ENCODE data around the gene FFAR4.

DNA sequence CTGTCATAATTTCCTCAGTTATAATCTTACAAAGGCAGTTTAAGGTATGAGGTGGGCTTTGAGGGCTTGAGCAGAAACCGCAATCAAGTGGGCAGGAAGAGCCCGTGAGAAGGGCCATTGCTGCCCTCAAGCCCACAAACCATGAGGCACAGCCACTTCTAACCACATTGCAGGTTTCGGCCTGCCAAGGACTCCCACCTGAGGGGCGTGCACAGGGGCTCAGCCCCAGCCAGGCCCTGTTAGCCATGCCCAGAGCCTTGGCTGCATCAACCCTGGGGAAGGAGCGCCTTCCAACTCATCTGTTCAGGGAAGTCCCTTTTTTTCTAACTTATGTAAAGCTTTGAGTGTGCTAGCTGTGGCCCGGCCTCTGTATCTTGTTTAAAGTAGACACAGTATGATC is 5.9 kb upstream of the FFAR4 start:
- TF ChIP-seq, protein P1, sequence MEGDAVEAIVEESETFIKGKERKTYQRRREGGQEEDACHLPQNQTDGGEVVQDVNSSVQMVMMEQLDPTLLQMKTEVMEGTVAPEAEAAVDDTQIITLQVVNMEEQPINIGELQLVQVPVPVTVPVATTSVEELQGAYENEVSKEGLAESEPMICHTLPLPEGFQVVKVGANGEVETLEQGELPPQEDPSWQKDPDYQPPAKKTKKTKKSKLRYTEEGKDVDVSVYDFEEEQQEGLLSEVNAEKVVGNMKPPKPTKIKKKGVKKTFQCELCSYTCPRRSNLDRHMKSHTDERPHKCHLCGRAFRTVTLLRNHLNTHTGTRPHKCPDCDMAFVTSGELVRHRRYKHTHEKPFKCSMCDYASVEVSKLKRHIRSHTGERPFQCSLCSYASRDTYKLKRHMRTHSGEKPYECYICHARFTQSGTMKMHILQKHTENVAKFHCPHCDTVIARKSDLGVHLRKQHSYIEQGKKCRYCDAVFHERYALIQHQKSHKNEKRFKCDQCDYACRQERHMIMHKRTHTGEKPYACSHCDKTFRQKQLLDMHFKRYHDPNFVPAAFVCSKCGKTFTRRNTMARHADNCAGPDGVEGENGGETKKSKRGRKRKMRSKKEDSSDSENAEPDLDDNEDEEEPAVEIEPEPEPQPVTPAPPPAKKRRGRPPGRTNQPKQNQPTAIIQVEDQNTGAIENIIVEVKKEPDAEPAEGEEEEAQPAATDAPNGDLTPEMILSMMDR (IDR thresholded peaks at IDR 0.05), result no peak
- TF ChIP-seq POLR2AphosphoS5 (IDR thresholded peaks at IDR 0.05), result no peak
